T-cell (primary cell): ENCODE data around the gene LENEP. TPM values are rescaled to one million over a fixed set of nuclear protein-coding genes. Genes with fewer than 3 reads are reported as not detected.
A peak's percentile ranks its signal among the peaks of the same experiment; 100 is the strongest.

Experiments used
- ATAC-seq, 4 experiments: fragments of 200-7000 bp in 3 of 4; fragments of 150-1000 bp in 1 of 4; cut with Tn5 transposase; replicated peaks in 1 of 4; 1 replicate in 3 of 4; 2 replicates in 1 of 4; pipeline ENCODE4 v1.10.0; 2021; ENCODE audit warnings: moderate library complexity in 3 of 4, mild to moderate bottlenecking in 2 of 4, moderate number of reproducible peaks in 1 of 4
- CTCF ChIA-PET, 2 donors: fragments of 300-600 bp; sonication (Branson Sonifier 250); formaldehyde crosslinking; loops; one replicate each; lab custom pipeline; 2022; ENCODE audit warnings: antibody characterized with exemption in 2 of 2; lab: Charles Lee
- POLR2A ChIA-PET, 2 donors: fragments of 300-600 bp; sonication (Branson Sonifier 250); formaldehyde crosslinking; loops; one replicate each; lab custom pipeline; 2022; ENCODE audit warnings: antibody characterized with exemption in 2 of 2; lab: Charles Lee
- DNase-seq, 35 experiments: peaks; one replicate each; pipeline versions ENCODE4 v3.0.0 to v3.0.0-alpha.2; 2013 to 2023
- H3K27ac ChIP-seq: one replicate; pipeline ENCODE4 v1.5.1; 2013; ENCODE audit warnings: low read length
- H3K27me3 ChIP-seq, 2 experiments: replicated peaks in 1 of 2; 1 replicate in 1 of 2; 2 replicates in 1 of 2; pipeline versions ENCODE4 v1.6.1 to v1.7.0; 2013; ENCODE audit warnings: low read length in 1 of 2, mixed read lengths in 1 of 2; ENCODE audit not compliant: control insufficient read depth in 2 of 2, insufficient read depth in 2 of 2; ENCODE audit errors: extremely low read depth in 1 of 2
- H3K36me3 ChIP-seq, 2 donors: 1 replicate in 1 of 2; 2 replicates in 1 of 2; pipeline versions ENCODE4 v1.6.1 to v1.7.0; 2013; ENCODE audit warnings: low read length in 1 of 2; ENCODE audit not compliant: control insufficient read depth in 2 of 2, insufficient read depth in 1 of 2; ENCODE audit errors: extremely low read depth in 1 of 2
- H3K4me1 ChIP-seq, 2 experiments: 1 replicate in 1 of 2; 2 replicates in 1 of 2; pipeline versions ENCODE4 v1.6.1 to v1.7.0; 2013; ENCODE audit warnings: low read length in 2 of 2, mixed read lengths in 1 of 2; ENCODE audit not compliant: insufficient read depth in 2 of 2, control insufficient read depth in 1 of 2; ENCODE audit errors: extremely low read depth in 1 of 2
- H3K4me3 ChIP-seq, 2 donors: 1 replicate in 1 of 2; 2 replicates in 1 of 2; pipeline versions ENCODE4 v1.5.1 to v1.7.0; 2013; ENCODE audit warnings: mild to moderate bottlenecking in 2 of 2, low read length in 1 of 2, moderate library complexity in 1 of 2; ENCODE audit not compliant: control insufficient read depth in 1 of 2; ENCODE audit errors: extremely low read depth in 1 of 2
- H3K9me3 ChIP-seq: 2 replicates; pipeline ENCODE4 v1.7.0; 2013
- H3K27ac Mint-ChIP-seq, 2 donors: one replicate each; pipeline ENCODE4 v1.8.0; 2020 to 2021; ENCODE audit warnings: mild to moderate bottlenecking in 2 of 2, mixed read lengths in 2 of 2
- H3K27me3 Mint-ChIP-seq, 2 donors: one replicate each; pipeline ENCODE4 v1.8.0; 2021 to 2022; ENCODE audit warnings: mixed read lengths in 2 of 2
- H3K36me3 Mint-ChIP-seq: one replicate; pipeline ENCODE4 v1.8.0; 2021; ENCODE audit warnings: mixed read lengths
- H3K4me1 Mint-ChIP-seq, 3 donors: one replicate each; pipeline ENCODE4 v1.8.0; 2020 to 2022; ENCODE audit warnings: mixed read lengths in 3 of 3, mild to moderate bottlenecking in 1 of 3
- H3K4me3 Mint-ChIP-seq, 3 donors: one replicate each; pipeline ENCODE4 v1.8.0; 2020 to 2022; ENCODE audit warnings: mild to moderate bottlenecking in 3 of 3, mixed read lengths in 3 of 3, moderate library complexity in 3 of 3
- H3K9me3 Mint-ChIP-seq, 3 donors: one replicate each; pipeline ENCODE4 v1.8.0; 2020 to 2022; ENCODE audit warnings: mixed read lengths in 3 of 3
- WGBS: methylation state at CpG from one replicate; pipeline ENCODE4 v1.1.5; 2013; ENCODE audit warnings: missing lambda C conversion rate; ENCODE audit not compliant: insufficient coverage; 5-methylcytosine and 5-hydroxymethylcytosine counted together
- total RNA-seq, 35 experiments: library from RNA in 6 of 35; stranded (reverse) in 6 of 35; fragments of 120-200 nt in 1 of 35; gene quantifications; one replicate each; pipeline versions ENCODE4 v1.2.1 to v1.2.4 and lab custom pipeline; 2013 to 2026

Gene LENEP
- total RNA-seq, 5 donors from 2014 or later (not counting 1 experiment from before 2014, with no cell fraction given), result 1.3 to 3.0 (median 1.6) TPM; not detected in 2

DNA sequence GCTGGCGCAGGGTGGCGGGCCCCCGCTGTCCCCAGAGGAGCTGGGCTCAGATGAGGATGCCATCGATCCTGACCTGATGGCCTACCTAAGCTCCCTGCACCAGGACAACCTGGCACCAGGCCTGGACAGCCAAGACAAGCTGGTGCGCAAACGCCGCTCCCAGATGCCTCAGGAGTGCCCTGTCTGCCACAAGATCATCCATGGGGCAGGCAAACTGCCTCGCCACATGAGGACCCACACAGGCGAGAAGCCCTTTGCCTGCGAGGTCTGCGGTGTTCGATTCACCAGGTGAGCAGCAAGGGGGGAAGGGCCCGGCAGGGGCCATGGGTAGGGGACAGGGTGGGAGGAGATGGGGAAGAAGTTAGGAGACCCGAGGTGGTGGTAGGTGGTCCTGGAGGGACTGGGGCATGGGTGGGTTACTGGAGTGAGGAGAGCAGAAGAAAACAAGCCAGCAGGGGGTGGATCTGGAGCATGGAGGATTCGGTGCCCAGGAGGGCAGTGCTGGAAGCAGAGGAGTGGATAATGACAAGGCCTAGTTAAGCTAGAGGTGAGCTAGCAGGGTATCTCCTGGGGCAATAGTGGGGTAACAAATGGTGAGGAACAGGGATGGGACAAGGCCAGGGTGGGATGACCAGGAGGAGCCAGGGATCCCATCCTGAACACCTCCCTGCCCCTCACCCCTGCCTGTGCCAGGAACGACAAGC, 22.3 kb downstream of the LENEP start:
- Mint-ChIP-seq H3K27ac (peak overlapping the region; percentile 95 to 96), H3K36me3 (peaks cover 3% of the 10 kb centered on the region), H3K4me3 (peak overlapping the region; percentile 50 to 89 (median 55)), H3K9me3 (no peaks in the 10 kb centered on the region), H3K4me1 (peaks cover 70 to 82% (median 73%) of the 10 kb centered on the region in 3 donors), H3K27me3 (no peaks in the 10 kb centered on the region)
- H3K4me3 ChIP-seq, result no peak overlapping the region
- ChIA-PET POLR2A (interaction anchor here (0.6 to 1.1 kb wide), 3 partner anchors 34 to 60 kb away, joined by 3 to 5 read pairs (median 3); partner anchors contain the start of gene PBXIP1 (in 1 of the 2)), CTCF (interaction anchor here (0.6 to 3.5 kb wide), 12 partner anchors 9 to 456 kb away, joined by 3 to 23 read pairs (median 4); partner anchors contain the start of genes CKS1B (in 1 of the 2), FLAD1 (in 1 of the 2) and PBXIP1 (in 1 of the 2))
- peak overlapping the region; percentile 67 for H3K27ac ChIP-seq
- H3K9me3 ChIP-seq, result no peaks in the 10 kb centered on the region
- WGBS, result 75% methylated on average over 15 of the region's 16 CpGs
- peaks cover 4 to 25% of the 10 kb centered on the region in 2 donors for H3K36me3 ChIP-seq
- DNase-seq, result no peak
- no peaks in the 10 kb centered on the region for H3K27me3 ChIP-seq
- peak in 1 of 4 experiments; percentile 1 for ATAC-seq
- H3K4me1 ChIP-seq, result peaks cover 51 to 75% of the 10 kb centered on the region in 2 experiments

DNA sequence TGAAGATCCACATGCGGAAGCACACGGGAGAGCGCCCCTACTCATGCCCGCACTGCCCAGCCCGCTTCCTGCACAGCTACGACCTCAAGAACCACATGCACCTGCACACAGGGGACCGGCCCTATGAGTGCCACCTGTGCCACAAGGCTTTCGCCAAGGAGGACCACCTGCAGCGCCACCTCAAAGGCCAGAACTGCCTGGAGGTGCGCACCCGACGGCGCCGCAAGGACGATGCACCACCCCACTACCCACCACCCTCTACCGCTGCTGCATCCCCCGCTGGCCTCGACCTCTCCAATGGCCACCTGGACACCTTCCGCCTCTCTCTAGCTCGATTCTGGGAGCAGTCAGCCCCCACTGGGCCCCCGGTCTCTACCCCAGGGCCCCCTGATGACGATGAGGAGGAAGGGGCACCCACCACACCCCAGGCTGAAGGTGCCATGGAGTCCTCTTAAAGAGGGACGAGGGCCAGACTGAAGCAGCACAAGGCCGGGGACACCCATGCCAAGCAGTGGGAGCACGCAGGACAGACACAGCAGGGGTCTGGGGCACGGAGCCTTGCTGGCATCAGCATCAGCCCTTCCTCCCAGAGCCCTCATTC, 22.9 kb downstream of the LENEP start:
- peak overlapping the region; percentile 50 to 89 (median 55) for H3K4me3 Mint-ChIP-seq
- peak in 3 of 35 experiments; percentile 18 to 55 (median 29) for DNase-seq
- Histone ChIP-seq H3K27ac (peak overlapping the region; percentile 67), H3K36me3 (peaks cover 4 to 25% of the 10 kb centered on the region in 2 donors), H3K4me1 (peaks cover 47 to 69% of the 10 kb centered on the region in 2 experiments), H3K9me3 (no peaks in the 10 kb centered on the region), H3K4me3 (peak overlapping the region in 1 of 2 donors; percentile 38), H3K27me3 (no peaks in the 10 kb centered on the region)
- no peaks in the 10 kb centered on the region for H3K27me3 Mint-ChIP-seq
- ATAC-seq, result peak in 3 of 4 experiments; percentile 6 to 20 (median 19)
- H3K9me3 Mint-ChIP-seq, result no peaks in the 10 kb centered on the region
- 8% methylated on average over 15 of the region's 26 CpGs for WGBS
- ChIA-PET POLR2A (interaction anchor here (0.6 to 1.1 kb wide), 3 partner anchors 35 to 61 kb away, joined by 3 to 5 read pairs (median 3); partner anchors contain the start of gene PBXIP1 (in 1 of the 2)), CTCF (interaction anchor here (0.6 to 3.5 kb wide), 15 partner anchors 8 to 457 kb away, joined by 3 to 23 read pairs (median 4); partner anchors contain the start of genes CKS1B (in 1 of the 2), FLAD1 (in 1 of the 2), PBXIP1 (in 1 of the 2) and PYGO2 (in 1 of the 2))
- peaks cover 3% of the 10 kb centered on the region for H3K36me3 Mint-ChIP-seq
- peaks cover 68 to 76% (median 68%) of the 10 kb centered on the region in 3 donors for H3K4me1 Mint-ChIP-seq
- peak overlapping the region; percentile 95 to 96 for H3K27ac Mint-ChIP-seq

DNA sequence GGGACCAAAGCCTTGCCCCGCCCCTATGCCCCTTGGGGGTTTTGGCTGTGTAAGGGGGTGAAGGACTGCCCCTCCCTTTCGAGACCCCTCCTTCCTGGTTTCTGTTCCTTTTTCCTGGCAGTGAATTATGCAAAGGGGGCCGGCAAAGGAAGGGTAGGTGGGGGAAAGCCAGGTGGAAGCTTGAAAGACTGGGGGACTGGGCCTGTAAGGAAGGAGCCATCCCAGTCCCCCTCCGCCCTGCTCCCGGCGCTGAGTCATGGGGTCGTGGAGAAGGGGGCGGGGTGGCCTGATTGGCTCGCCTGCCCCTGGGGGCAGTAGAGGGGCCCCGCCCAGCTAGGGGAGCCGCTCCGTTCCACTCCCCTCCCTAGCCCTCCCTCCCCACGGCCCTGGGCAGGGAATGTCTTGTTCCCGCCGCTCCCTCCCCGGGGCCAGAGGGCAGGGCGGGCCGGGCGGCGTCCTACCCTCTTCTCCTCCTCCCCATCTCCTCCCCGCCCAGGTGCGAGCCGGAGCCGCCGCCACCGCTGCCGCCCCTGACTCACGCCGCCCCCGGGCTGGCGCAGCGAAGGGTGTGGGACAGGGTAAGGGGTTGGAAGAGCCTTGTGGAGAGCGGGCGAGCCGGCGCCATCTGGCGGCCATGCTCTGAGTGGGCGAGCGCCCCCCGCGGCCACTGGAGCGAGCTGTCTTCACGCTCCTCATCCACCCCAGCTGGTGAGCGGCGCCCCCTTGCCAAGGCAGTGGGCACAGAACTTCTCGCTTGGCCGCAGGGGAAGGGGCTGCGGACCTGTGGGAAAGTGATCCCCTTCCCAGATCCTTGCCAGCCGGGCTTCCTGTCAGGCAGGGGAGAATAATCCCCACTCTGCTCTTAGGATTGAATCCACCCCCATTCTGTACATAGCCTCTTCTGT, 23.9 kb downstream of the LENEP start:
- H3K27me3 ChIP-seq, result no peaks in the 10 kb centered on the region
- ChIA-PET CTCF (interaction anchor here (0.6 to 3.5 kb wide), 26 partner anchors 9 to 459 kb away, joined by 3 to 23 read pairs (median 4); partner anchors contain the start of genes PMVK (in 2 of the 2), PYGO2 (in 2 of the 2), CKS1B (in 1 of the 2) and FLAD1 (in 1 of the 2)), POLR2A (interaction anchor here in 1 of 2 donors (0.6 kb wide), 2 partner anchors 61 to 117 kb away, joined by 3 to 7 read pairs; partner anchors contain the start of gene PBXIP1)
- H3K36me3 ChIP-seq, result peaks cover 4 to 25% of the 10 kb centered on the region in 2 donors
- no peaks in the 10 kb centered on the region for H3K9me3 Mint-ChIP-seq
- peak overlapping the region; percentile 33 to 38 for H3K4me3 ChIP-seq
- peaks cover 63 to 72% (median 69%) of the 10 kb centered on the region in 3 donors for H3K4me1 Mint-ChIP-seq
- H3K27ac ChIP-seq, result peak overlapping the region; percentile 67
- 0% methylated on average over 13 of the region's 49 CpGs for WGBS
- peaks cover 42 to 59% of the 10 kb centered on the region in 2 experiments for H3K4me1 ChIP-seq
- peak; percentile 84 to 93 (median 89) for ATAC-seq
- peak overlapping the region; percentile 55 to 89 (median 55) for H3K4me3 Mint-ChIP-seq
- no peaks in the 10 kb centered on the region for H3K9me3 ChIP-seq
- DNase-seq, result peak; percentile 72 to 95 (median 84)
- no peaks in the 10 kb centered on the region for H3K27me3 Mint-ChIP-seq
- H3K27ac Mint-ChIP-seq, result peak overlapping the region; percentile 95 to 96
- peaks cover 3% of the 10 kb centered on the region for H3K36me3 Mint-ChIP-seq

DNA sequence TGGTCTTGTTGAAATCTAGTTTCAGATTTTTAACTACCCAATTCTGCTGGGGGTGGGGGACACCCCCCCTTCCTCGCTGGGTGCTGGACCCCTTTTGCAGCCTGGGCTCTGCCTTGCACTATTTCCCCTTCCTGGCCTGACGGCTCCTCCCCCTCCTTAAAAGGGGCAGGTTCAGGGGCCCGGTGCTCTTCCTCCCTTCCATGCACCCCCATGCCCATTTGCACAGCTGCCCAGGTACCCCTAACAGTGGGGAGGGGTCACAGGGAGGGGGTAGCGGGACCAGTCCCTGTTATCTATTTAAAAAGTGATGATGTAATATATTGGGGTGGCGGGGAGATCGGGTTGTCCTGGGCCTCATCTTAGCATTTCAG, 24.5 kb downstream of the LENEP start:
- H3K4me3 Mint-ChIP-seq, result peak overlapping the region in 2 of 3 donors; percentile 55 to 89
- H3K27ac Mint-ChIP-seq, result peak overlapping the region; percentile 81 to 82
- Histone ChIP-seq H3K4me1 (peaks cover 39 to 56% of the 10 kb centered on the region in 2 experiments), H3K36me3 (peaks cover 4 to 25% of the 10 kb centered on the region in 2 donors), H3K9me3 (no peaks in the 10 kb centered on the region), H3K27me3 (no peaks in the 10 kb centered on the region), H3K4me3 (peak overlapping the region in 1 of 2 donors; percentile 15), H3K27ac (peak overlapping the region; percentile 50)
- DNase-seq, result no peak
- CTCF ChIA-PET, result interaction anchor here (0.6 to 3.5 kb wide), 18 partner anchors 11 to 458 kb away, joined by 3 to 23 read pairs (median 4); partner anchors contain the start of genes PMVK (in 2 of the 2), CKS1B (in 1 of the 2), FLAD1 (in 1 of the 2) and LENEP (in 1 of the 2)
- peak in 2 of 4 experiments; percentile 2 to 3 for ATAC-seq
- H3K27me3 Mint-ChIP-seq, result no peaks in the 10 kb centered on the region
- H3K36me3 Mint-ChIP-seq, result peaks cover 3% of the 10 kb centered on the region
- POLR2A ChIA-PET, result interaction anchor here in 1 of 2 donors (0.6 kb wide), 1 partner anchor 118 kb away, joined by 7 read pairs; no protein-coding TSS in a partner anchor
- H3K4me1 Mint-ChIP-seq, result peaks cover 58 to 70% (median 67%) of the 10 kb centered on the region in 3 donors
- no CpG with 5 or more reads among the region's 6 CpGs for WGBS
- H3K9me3 Mint-ChIP-seq, result no peaks in the 10 kb centered on the region

DNA sequence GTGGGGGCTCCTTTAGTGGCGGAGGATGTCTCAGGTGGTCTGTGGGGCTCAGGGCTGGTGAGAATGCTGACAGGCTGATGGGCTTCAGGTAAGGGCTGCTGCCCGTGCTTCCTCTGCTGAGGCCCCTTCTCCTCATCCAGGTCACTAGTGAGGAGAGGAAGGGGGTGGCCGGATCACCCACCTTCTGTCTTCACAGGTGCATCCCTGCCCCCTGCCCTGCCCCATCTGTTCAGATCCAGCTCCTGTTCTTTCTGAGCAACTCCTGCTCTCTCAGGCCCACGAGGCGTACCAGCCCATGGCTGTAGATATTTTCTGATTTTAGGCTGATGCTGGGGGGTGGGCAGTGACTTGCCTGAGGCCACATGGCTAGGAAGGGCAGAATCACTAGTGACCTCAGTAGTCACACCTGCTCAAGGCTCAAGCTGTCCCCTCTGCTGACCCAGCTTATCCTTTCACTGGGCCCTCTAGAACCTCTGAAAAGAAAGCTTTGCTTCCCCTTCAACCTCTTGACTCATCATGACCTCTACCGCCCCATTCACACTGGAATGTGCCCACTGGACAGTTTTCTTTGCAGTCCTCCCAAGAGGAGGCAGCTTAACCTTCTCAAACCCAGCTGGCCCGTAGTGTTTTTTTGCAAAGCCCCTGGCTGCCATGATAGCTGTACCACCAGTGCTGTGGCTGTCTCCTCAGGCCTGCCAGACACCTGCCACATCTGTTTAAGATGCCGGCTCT, 25.4 kb downstream of the LENEP start:
- Mint-ChIP-seq H3K4me1 (peaks cover 51 to 64% (median 64%) of the 10 kb centered on the region in 3 donors), H3K27me3 (no peaks in the 10 kb centered on the region), H3K9me3 (no peaks in the 10 kb centered on the region), H3K36me3 (peaks cover 3% of the 10 kb centered on the region), H3K27ac (peak overlapping the region; percentile 56 to 79), H3K4me3 (no peak overlapping the region)
- 87% methylated on average over 3 of the region's 8 CpGs for WGBS
- H3K27ac ChIP-seq, result no peak overlapping the region
- peaks cover 4 to 25% of the 10 kb centered on the region in 2 donors for H3K36me3 ChIP-seq
- ATAC-seq (no peak), DNase-seq (no peak)
- POLR2A ChIA-PET, result interaction anchor here (0.5 to 0.6 kb wide), 3 partner anchors 33 to 555 kb away, joined by 5 to 7 read pairs (median 5); no protein-coding TSS in a partner anchor
- H3K4me3 ChIP-seq, result no peak overlapping the region
- H3K4me1 ChIP-seq, result peaks cover 33 to 50% of the 10 kb centered on the region in 2 experiments
- no peaks in the 10 kb centered on the region for H3K27me3 ChIP-seq
- CTCF ChIA-PET, result interaction anchor here (0.6 to 3.5 kb wide), 7 partner anchors 11 to 314 kb away, joined by 3 to 23 read pairs (median 10); partner anchors contain the start of genes FLAD1 (in 1 of the 2), PMVK (in 1 of the 2) and PYGO2 (in 1 of the 2)
- H3K9me3 ChIP-seq, result no peaks in the 10 kb centered on the region
